Right renal cortex interstitium (tissue), 3 donors: ENCODE results near the gene PLAAT1. TPM values are rescaled to one million over a fixed set of nuclear protein-coding genes. Genes with fewer than 3 reads are reported as not detected.

Experiments used
- DNase-seq, 3 donors: peaks; one replicate each; pipeline ENCODE4 v3.0.0-alpha.2; 2013; ENCODE audit warnings: low read depth in 3 of 3, low spot score in 2 of 3
- polyA plus RNA-seq, 3 donors: library from polyadenylated mRNA; unstranded; fragments of 120-200 nt; gene quantifications; one replicate each; pipeline ENCODE4 v1.2.1, GENCODE V29; 2013; ENCODE audit not compliant: insufficient read length in 3 of 3

Gene PLAAT1
- 1 to 10 TPM; 2.3 to 4.2 (median 3.8) TPM for polyA plus RNA-seq

DNA sequence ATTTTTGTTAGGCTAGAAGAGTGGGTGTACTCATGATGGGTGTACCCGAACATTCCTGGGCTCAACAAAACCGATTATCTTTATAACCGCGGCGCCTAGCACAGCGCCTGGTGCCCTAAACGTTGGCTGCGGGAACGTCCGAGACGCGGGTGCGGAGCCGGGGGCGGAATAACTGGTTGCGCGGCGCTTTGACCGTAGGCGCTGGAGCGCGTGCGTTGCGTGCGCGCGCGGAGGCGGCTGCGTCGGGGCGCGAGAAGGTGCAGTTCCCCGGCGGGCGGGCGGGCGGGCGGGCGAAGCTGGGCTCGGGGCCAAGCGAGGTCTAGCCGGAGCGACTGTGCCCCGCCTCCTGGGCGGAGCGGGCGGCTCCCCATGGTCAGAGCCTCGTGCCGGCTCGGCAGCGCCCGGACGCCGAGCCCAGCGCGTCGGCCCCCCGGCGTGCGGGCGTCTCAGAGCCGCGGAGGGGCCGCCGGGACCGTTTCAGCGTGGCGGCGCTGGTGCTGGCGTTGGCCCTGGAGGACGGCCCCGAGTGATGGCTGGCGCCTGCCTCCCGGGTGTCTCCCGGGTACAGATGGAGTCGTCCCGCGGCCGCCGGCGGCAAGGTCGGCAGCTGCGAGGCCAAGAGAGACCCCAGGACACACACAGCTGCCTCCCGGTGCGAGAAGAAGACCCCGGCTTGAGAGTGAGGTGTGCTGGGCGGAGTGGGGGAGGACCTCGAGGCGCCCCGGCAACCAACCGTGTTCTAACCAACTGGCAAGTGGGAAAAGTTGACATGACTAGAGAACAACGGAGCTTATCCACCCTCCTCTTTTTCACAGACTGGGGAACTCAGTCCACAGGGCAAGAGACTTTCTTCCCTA is at the start of gene PLAAT1:
TSS of gene PLAAT1 (plus strand) at position 373 of the 857 bp plus-strand sequence. CDS start 14,429 bp downstream, outside the sequence.
- peak; percentile 12 to 56 (median 21) for DNase-seq

DNA sequence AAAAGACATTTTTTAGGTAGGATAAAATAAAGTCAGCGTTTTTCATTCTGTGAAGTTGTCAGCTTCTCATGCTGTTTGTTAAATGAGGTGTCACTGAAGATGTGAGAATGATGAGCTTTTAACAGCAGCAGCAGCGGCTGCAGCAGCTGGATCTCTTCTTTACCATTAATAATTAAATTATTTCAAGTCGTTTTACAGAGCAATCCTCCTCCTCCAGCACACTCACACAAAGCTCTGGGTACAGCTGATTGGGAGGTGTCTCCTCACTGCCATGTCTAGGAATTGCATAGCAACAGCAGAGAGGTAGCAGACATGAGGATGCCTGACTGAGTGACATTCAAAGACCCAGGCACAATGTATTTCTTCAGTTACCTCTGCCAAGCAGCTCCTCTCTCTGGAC is 46.7 kb upstream of the PLAAT1 start:
- no peak for DNase-seq

DNA sequence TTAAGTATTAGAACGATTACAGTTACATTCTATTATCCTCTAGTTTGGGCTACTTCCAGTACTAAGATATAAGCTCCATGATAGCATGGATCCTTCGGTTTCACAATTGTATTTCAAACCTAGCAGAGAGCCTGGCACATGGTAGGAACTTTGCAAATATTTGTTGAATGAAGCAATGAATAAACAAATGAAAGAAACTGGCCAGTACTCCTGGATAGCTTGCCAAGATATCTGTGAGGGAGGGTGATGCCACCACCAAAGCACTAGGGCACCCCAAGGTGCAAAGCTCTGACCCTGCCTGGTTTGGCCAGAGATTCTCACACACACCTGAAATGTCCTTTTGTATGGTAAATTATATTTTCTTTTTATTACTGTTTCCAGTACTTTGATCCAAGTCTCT is 44.3 kb upstream of the PLAAT1 start:
- no peak for DNase-seq

DNA sequence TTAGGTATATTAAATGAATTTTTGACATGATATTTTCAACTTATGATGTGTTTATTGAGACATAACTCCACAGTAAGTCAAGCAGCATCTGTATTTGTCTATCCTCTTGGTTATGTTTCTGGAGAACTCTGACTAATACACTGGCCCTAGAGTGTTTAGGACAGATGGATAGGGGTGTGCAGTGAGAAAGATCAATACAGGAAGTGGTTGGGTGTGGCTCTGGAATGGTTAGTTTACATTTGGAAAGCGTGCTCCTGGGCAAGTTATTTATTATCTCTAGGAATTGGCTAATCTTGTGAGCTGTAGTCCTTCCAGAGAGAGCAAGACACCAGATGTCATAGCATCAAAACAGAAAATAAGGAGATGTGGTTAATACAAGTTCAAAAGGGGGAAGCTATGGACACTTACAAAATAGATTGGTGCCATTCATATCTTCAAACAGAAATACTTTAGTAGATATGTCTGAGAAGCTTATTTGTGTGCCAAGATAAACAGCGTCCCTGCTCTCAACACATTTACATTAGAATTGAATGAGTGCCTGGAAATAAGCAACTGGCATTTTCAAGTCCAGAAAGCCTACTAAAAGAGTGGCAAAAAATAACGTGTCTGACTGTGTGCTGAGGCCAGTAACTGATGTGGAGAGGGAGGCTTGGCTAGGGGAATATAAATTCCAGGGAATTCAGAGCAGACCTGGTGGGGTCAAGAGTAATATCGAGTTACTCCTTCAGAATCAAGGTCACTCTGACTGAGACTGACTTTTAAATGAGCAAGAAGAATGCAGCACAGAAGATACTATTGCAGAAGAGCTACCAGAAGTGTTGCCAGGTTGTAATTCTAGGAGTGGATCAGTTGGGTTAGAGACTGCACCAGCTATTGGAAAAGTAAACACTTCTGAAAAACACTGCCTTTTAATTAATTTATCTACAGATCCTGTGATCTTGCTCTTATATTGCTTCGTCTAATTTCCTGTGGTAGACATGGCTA is 33.4 kb upstream of the PLAAT1 start:
- DNase-seq, result no peak

DNA sequence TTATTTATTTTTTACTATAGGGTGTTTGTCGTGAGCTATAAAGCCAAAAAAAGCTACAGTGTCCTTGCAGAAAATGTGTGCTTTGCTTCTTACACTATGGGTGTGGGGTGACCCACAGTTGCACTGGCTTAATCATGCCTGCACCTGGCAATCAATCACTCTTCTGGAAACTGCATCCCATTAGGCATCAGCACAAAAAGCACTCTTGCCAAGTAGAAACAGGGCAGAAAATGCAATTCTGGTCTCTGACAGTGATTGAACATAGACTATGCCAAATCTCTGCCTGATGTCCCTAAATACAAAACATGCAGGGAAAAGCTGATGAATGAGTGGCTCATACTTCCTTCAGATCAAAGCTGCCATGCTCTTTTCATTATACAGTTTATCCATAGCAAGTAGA is 30.4 kb upstream of the PLAAT1 start:
- no peak for DNase-seq

DNA sequence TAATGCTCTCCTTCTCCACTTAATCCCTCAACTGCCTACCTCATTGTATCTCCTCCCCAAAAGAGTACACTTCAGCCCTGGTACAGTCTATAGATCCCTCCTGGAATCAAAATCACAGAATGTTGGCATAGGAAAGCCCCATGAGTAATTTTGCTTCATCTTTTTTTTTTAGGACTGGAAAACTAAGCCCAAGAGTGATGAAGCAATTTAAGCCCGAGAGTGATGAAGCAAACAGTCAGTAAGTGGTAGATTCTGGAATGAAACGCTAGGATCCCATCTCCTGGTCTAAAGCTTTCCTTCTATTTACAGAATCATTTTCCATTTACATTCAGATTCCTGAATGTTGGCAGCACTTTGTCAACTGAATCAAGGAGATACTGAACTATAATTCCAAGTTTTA is 29.8 kb upstream of the PLAAT1 start:
- DNase-seq, result no peak

DNA sequence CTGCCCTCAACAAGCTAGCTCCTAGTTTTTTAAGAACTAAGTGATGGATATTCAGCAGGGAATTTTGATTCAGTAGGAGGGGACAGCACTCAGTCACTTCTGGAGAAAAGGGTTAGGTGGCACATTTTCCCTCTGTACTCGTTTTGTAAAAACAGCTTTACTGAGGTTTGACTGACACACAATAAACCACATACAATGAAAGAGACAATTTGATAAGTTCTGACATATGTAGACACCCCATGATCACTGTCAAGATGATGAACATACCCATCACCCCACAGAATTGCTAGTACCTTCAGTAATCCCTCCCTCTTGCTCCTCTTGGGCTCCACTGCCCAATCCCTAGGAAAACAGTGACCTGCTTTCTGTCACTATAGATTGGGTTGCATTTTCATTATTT is 29.0 kb upstream of the PLAAT1 start:
- DNase-seq, result no peak

DNA sequence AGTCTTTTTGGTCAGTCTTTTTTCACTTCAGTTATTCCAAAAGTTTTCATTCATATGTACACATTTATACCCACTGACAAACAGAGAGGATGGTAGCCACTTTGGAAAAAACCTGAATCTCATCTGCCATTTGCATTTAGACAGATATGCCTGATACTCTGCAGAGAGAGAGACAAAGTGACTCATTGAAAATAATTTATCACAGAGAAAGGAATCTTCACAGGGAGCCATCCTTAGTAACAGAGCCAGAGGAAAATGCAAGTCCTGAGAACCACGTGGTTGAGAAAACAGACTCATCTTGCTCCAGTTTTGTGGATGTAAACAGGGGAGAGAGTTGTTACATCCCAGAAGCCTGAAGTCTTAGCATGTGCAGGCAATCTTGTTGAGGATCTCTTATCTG is 28.2 kb upstream of the PLAAT1 start:
- DNase-seq, result no peak

DNA sequence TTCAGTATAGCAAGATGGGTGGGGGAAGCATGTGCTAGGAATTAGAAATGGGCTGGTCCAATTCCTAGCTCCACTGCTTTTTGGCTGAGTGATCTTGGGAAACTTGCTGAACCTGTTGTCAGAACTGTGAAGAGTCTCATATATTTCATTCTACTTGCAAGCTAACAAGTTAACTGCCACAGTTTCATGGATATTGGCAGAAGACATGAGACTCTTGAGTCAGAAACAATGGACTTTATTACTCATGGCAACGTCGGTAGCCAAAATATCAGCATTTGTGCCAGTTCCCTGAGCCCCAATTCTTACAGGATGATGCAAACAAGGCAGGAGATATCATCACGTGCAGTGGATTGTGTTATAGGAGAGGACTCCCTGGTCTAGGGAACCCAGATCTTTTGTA is 26.6 kb upstream of the PLAAT1 start:
- no peak for DNase-seq

DNA sequence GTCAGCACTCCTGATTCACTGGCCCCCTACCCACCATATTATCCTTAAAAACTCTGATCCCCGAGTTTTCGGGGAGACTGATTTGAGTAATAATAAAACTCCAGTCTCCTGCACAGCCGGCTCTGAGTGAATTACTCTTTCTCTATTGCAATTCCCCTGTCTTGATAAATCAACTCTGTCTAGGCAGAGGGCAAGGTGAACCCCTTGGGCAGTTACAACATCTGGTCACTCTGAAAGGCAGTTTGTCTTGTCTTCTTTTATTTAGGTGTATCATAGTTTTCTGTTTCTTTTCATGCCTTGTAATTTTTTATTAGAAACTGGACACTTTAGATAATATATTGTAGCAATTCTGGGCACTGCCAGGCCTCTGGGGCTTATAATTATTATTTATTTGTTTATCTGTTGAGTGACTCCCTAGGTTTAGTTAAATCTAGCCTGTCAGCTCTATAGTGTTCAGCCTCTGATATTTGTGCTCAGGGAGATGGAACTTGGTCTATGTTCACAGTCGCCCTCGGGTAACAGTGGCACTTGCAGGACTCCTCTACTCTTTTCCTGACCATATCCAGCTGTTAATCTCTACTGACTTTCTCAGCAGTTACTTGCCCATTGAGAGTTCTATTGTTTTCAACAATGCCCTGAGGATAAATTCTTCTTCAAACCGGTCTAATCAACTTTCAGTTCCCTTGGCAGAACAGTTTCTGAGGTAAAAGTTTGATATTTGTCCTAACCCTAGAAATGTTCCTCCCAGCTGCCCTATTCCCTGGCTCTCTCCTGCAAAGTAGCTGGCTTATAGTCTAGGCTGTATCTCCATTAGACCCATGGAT is 15.5 kb upstream of the PLAAT1 start:
- DNase-seq, result no peak

DNA sequence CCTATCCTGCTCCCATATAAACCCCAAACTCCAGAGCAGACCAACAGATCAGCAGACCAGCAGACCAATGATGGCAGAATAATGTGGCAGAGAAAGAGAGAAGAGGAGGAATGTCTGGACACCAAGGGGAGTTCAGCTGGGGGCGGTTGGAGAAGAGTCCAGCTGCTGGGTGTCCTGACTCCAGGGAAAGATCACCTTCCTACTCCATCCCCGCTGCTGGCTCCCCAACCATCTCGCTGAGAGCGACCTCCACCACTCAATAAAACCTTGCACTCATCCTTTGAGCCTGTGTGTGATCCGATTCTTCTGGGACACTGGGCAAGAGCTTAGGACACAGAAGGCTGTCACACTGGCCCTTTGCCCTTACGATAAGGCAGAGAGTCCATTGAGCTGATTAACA is 12.8 kb upstream of the PLAAT1 start:
- no peak for DNase-seq

DNA sequence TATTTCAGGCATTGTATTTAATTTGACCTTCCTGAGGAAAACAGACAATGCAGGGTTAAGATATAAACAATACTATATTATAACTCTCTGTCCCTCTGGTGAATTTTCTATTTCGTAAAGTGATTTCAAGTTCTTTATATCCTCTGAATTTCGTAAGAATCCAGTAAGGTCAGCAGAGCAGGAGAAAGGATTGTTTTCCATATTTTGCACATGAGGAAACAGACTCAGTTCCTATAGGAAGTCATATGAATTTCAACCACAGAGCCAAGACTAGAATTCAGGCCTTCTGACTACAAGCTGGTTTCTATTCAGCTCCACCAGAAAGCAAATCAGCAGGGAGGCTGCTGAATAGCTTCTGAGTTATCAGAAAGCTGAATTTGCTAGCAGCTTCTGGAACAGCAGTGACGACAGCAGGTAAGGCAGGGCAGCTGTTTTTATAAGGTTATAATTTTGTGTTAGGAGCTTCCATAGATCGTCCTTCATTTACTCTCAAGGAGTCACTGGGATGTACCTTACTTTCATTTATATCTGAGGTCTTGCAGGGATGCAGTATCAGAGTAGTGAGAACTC is 11.1 kb upstream of the PLAAT1 start:
- DNase-seq, result no peak

DNA sequence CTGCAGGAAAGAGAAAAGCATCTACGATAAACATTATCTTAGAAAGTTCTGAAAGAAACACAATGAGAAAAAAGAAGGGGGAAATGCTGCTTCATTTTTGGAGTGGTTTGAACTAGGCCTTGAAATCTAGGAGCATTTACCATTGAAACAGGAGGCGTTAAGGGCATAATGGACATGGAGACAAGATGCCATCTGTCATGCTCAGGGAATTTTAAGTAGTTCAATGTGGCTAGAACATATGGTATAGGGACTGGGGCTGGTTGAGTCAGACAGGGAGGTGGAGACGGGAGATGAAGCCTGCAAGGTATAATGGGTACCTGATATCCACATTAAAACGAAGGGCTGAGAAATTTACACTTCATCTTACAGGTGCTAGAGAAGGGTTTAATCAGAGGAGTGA is 10.4 kb upstream of the PLAAT1 start:
- no peak for DNase-seq

DNA sequence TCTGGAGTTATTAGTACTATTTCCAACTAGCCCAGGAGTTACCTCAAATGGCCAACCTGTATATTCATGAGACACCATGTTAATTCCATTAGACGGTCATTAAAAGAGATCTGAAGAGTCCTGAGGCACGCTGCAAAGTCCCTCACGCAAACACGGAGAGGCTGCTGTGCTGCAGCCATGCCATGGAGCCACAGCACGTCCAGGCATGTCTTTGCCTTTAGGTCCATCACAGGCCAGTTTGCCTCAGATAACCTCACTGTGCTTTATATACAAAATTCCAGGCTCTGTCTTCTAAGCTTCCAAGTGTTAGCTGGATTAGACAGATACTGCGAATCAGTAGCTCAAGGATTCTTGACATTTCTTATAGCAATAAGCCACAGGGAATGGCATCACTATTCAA is 9.8 kb upstream of the PLAAT1 start:
- no peak for DNase-seq

DNA sequence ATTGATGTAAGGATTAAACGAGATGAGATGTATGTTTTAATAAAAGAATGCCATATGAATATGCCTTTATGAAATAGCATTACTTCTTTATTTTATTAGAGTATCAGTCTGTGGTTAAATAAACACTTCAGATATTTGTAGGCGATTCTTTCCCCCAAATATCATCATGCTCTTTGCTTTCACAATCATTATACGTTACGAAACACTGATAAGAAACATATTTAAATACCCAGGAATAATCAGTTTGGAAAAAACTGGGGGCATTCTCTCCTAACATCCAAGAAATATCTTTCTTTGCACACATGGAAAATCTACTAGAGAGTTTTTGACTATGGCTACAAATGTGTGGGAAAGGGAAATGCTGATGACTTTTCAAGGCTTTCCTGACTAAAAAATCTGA is 4.4 kb upstream of the PLAAT1 start:
- DNase-seq, result no peak

DNA sequence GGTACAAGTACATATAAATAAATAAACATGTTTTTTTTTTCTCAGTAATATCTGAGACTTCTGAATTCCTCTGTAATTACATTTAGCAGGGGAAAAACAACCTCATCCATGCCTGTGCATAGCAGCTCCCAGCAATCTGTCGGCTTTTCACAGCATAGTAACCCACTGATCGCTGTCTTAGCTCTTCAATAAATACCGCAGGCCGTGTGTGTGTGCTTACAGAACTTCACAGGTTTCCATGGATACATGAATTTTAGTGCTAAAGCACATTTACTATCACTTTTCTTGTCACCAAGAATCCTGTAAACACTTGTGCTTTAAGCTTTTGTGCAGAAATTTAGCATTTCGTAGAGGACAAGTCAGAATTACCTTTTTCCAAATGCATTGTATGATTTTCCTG is 4.0 kb upstream of the PLAAT1 start:
- DNase-seq, result no peak

DNA sequence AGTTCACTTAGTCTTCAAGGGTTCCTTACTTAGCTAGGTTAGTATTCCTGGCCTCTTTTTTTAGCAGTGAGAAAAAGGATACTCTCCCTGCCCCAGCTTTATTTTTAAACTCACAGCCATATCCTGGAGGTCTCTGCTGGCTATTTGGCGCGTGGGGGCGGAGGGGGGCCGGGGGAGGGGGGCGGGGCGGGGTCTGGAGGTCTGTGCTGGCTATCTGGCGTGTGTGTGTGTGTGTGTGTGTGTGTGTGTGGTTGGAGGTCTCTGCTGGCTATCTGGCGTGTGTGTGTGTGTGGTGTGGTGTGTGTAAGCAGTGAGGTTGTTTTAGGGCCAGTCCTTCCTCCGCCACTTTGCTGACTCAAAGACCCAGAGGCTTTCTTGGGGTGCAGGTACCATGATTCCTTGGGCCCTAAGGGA is 579 bp upstream of the PLAAT1 start:
- DNase-seq, result no peak

DNA sequence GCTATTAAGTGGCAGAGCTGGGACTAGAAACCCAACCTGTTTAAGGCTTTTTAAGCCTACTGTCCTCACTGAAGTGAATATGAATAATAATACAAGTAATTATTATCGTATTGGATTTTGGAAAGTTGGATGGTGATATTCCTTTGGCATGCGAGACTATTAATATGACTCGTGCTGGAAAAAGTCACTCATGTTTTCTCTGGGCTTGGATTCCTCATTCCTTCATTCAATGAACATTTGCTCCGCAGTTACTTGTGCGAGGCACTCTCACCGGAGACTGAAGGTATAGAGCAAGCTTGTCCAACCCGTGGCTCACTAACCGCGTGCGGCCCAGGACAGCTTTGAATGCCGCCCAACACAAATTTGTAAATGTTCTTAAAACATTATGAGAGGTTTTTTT is 694 bp downstream of the PLAAT1 start:
- DNase-seq, result no peak

DNA sequence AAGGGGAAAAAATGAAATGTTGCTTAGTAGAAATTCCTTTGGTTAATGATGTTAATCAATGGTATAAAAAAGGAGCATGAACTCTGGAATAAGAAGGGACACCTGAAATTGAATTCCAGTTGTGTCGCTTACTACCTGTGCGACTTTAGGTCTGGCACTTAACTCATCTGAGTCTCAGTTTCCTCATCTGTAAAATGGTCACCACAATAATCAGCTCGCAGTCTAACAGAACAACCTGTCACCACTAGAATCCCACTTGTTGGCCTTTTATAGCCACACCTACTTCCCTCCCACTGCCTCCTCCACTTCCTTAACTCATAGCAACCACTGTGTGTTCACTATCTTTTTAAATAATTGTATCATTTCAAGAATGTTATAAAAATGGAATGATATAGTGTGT is 2.5 kb downstream of the PLAAT1 start:
- no peak for DNase-seq

DNA sequence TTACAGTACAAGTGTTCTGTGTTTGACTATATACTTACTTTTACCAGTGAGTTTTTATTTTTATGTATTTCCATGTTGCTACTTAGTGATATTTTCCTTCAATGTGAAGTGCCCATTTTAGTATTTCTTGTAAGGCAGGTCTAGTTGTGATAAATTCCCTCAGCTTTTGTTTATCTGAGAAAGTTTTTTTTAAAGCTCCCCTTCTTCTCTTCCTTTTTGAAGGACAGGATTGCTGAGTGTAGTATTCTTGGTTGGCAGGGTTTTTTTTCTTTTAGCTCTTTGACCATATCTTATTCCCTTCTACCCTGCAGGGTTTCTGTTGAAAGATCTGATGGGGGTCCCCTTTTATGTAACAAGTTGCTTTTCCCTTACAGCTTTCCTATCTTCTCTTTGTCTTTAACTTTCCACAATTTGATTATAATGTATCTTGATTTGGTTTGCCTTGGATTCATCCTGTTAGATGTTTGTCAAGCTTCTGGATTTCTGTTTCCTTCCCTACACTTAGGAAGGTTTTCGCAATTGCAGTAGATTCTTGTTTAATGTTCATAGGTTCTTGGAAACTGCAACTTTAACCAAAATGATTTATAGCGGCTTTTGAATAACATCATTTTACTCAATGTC is 7.9 kb downstream of the PLAAT1 start:
- DNase-seq, result no peak
